Midbrain (tissue), 1 donor: ENCODE measurements around the gene SERPINE2.

Experiments
- DNase-seq: peaks from one replicate; lab custom pipeline; 2025; lab: John Stamatoyannopoulos, UW

The SERPINE2 gene, protein sequence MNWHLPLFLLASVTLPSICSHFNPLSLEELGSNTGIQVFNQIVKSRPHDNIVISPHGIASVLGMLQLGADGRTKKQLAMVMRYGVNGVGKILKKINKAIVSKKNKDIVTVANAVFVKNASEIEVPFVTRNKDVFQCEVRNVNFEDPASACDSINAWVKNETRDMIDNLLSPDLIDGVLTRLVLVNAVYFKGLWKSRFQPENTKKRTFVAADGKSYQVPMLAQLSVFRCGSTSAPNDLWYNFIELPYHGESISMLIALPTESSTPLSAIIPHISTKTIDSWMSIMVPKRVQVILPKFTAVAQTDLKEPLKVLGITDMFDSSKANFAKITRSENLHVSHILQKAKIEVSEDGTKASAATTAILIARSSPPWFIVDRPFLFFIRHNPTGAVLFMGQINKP

DNA sequence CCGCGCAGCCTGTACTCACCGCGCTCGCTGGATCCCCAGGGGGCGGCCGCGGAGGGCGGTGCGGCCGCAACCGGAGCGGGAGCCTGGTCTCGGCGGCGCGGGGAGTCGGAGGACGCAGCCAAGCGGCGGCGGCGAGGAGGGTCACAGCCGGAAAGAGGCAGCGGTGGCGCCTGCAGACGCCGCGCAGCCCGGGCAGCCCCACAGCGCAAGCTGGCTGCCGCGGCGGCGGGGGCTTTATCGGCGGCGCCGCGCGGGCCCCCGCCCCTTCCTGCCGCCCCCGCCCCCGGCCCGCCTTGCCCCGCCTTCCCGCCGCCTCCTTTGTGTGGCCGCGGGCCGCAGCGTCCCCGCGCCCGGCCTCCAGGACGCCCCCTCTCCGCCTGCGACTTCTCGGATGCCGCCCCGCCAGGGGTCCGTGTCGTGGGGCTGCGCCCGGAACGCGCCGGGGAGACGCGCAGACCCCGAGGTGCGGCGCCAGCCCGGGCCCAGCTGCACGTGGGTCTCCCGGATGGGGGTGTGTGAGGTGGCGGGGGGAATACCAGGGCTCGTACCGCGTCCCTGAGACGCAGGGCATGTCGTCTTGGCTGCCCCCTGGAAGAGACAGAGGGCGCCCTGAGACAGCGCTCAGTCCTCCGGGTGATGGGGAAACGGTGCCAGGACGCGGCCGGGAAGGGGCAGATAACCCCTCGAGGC is at the start of gene SERPINE2:
Gene SERPINE2 (minus strand): TSS at position 207 of the 690 bp plus-strand sequence. CDS start 37,386 bp downstream, outside the sequence.
- DNase-seq = peak; percentile 79

DNA sequence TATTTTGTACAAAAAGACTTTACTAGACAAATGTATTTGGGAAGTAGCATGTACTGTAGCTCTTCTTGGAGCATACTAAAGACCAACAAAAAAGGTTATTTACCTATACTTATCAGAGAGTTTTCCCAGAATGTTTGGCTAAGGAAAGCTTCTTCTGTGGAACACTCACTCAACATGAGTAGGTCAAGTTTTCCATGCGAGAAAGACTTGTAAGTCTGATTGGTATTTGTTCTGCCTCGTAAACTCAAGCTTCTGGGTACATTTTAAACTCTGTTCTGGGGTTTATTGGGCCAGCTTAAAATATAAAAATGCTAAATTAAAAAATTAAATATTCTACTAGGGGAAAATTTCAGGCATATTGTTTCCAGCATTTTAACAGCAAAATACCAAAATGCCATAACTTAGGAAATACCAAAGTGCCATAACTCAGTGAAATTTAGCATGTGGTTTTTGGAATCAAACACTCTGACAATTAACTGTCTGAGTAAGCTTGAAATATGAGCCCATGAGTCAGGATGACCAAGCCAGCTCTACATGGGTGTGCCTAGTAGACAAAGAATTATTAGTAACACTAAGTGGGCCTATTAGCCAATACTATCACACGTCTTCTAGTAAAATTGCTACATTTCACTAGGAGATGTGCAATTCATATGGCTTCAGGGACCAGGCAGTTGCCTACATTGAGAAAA is 47.3 kb upstream of the SERPINE2 start:
- no peak for DNase-seq

DNA sequence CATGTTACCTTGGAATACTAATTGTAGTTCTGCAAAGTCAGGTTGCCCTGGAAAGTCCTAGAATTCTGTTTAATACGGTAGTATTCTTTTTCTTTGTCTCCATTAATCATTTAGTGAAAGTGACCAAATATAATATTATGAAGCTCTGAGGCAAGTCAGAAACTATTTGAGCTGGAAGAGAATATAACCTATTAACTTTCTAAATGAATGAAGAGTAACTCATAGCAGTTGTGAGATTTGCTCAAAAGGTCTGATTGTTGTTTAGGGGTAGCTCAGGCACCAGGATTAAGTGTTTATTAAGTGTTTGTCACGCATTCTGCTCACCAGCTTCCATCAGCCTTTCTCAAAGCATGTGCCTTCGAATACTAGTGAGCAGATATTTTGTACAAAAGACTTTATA is 46.7 kb upstream of the SERPINE2 start:
- no peak for DNase-seq

DNA sequence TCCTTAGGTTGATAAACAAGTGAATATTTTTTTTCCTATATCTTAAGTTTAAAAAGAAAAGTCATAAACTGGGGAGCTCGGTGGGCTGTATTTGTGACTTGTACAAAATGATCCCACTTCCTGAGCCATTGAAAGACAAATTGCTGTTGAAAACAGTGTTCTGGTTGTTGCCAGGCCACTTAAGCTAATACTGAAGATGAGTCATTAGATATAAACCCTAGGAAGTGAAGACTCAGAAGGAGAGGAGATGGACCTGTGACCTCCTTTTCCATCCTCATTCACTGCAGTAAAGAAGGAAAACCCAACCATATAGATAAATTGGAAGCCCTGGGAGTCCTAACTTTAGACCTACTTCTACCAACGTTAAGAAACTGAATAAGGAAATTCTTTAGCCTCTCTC is 46.2 kb upstream of the SERPINE2 start:
- DNase-seq = no peak

DNA sequence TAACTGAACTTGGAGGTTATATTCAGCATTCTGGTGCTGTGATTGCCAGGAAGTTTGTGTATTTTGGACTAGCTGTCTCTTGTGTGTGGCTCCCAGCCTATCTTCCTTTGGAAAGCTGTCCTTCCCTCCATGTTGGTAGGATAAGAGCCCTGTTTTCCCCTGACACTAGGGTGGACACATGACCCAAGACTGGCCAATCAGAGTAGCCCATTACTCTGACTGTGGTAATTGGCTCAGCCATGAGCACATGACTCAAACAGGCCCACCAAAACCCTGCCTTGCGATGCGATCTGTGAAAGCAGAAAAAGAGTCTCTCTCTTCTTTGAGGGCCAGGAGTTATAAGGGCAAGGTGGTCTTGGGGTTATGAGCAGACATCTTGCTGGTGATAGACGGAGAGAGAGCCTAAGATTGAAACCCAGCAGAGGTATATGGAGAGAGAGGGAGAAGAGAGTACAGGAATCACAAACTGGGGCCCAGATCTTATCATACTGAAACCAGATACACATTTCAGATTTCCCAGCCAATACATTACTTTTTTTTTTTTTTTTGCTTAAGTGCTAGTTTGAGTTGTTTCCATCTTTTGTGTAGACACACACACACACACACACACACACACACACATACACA is 45.3 kb upstream of the SERPINE2 start:
- DNase-seq = no peak

DNA sequence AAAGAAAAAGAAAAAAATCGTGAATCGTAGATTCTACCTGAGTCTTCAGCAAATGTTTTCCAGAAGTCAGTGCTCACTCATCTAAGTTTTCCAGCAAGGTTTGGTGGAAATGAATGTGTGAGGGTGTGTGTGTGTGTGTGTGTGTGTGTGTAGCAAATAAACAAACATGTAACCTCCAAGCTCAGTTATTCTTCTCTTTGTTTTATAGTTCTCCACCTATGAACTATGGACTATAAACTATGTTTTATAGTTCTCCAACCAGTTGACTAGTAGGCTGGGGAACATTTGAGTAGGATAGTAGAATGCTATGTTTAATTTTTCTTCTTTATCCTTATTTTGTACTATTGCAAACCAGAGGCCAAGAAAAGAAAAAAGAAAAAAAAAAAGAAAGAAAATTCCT is 44.6 kb upstream of the SERPINE2 start:
- DNase-seq = no peak

DNA sequence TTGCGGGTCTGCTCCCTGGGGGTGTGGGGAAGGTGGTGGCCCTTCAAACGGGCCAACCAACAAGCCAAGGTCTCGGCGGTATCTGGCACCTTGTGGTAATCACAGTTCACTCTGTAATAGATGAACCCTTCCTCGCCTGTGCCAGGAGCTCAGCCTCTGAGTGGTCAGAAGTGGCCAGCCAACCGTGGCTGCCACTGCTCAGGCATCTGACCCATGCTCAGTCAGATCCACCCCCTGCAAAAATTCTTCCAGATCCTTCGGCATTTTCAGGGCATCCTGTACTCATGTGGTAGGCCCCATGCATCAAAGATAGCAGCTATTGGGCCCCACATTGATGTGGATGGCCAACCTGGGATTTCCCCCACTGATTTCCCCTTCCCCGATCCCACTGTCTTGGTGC is 39.6 kb upstream of the SERPINE2 start:
- no peak for DNase-seq

DNA sequence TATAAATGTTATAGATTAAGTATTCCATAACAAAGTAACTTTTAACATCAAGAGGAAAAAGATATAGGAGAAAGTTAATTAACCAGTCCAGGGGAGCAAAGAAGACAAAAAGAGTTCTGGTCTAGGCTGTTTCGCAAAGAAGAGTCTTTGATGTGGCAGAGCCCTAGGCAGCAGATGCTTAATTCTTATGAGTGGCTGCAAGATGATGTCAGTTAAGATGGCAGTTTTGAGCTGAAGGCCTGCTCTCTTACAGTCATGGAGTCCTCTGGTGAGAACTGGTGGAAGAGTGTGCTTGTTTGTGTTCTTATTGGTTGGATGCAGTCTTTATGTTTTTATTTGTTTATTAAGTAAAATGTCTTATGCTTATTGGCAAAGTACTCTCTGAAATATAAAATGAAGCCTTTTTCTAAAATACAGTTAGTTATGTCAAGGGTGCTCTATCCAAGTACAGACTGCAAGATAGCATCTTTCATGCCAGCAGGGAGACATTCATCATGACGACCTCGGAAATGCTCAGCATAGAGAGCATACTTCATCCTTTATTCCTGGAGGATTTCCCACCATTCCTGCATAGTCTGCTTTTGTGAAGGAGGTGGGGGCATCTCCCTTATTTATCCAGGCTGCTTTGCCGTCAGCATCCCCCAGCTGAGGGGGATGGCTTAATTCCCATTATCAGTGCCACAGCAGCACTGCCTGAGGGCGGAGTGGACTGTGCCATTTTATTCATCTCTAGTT is 38.9 kb upstream of the SERPINE2 start:
- no peak for DNase-seq

DNA sequence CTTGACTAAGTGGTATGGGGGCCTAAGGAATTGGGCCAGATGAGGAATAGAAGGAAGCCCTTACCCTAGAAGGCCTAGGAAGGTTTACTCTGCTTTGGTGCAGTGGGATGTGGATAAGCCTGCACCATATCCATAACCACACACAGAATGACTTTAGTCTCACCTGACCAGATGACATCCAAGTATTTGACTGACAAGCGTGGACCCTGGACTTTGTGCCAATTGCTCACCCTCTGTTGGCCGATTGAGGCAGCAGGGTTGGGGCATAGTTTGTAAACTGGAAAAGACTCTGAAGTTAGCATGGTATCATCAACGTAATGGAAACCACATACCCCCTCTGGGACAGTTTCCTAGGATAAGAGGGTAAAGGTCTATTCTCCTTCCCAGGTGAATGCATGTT is 36.5 kb upstream of the SERPINE2 start:
- DNase-seq = no peak

DNA sequence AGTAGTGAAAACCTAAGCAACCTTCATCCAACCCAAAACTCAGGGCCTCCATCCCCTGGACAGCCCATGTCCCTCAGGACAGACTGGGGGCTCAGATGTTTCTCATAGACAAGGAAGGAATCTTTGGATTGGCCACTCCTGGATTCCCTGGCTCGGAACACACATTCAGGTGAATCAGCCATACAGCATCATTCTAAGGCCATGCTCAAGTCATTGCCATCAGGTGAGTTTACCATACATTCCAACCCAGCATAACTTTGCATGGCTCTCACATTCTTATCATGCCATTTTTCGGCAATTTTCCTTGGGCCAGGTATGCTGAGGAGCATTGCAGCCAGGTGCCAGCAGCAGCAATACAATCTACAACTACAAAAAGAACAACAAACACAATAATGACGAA is 34.6 kb upstream of the SERPINE2 start:
- no peak for DNase-seq

DNA sequence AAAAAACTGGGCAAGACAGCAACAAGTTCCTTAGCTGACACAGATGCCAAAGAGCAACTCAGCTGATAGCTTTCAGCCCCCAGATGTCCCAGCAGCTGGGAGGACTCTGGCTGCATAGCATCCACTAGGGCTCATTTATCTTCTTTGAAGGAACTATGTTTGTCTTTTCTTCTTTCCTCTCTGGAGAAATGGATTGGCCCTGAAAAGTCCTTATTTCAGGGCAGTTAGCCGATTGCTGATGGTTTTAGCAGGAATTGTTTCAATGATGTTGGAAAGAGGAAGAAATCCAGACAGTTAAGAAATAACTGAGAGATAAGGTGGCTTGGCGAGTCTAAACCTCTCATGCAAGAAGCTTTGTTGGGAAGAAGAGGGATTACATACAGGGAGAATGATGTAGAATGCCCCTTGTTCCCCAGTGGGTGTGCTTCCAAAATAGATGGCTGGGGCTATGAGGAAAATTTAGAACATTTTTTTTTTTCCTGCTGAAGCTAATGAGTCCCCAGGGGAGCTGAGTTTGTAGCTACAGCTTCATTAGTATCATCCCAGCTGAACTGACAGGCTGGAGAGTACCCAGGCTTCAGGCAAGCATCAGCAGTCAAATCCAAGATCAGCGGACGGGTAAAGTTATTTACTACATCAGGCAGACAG is 33.6 kb upstream of the SERPINE2 start:
- no peak for DNase-seq

DNA sequence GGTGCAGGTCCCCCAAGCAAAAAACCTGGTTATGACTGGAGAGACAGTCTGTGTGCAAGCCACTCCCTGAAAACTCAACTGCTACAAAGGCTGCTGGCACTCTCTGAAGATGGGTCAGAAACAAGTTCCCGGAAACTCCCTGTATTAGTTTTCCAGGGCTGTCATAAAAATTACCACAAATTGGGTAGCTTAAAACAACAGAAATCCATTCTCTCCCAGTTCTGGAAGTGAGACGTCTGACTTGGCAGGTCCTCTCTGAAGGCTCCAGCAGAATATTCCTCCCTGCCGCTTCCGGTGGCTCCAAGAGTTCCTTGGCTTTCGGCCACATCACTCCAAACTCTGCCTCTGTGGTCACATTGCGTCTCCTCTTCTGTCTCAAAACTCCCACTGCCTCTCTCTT is 30.1 kb upstream of the SERPINE2 start:
- no peak for DNase-seq

DNA sequence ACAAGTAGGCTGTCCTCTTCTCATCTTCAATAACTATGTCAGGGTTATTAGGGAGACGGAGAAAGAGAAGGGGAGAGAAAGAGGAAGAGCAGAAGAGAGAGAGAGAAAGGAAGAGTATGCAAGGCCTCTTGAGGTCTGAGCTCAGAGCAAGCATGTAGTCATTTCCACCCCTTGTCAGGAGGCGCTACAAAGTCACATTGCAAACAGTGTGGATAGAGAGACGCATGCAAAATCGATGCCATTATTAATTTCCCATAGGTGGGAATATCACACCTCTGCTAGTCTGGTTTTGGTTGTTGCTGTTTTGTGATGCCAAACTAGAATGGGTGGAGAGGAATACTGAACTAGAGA is 24.2 kb upstream of the SERPINE2 start:
- DNase-seq = no peak

DNA sequence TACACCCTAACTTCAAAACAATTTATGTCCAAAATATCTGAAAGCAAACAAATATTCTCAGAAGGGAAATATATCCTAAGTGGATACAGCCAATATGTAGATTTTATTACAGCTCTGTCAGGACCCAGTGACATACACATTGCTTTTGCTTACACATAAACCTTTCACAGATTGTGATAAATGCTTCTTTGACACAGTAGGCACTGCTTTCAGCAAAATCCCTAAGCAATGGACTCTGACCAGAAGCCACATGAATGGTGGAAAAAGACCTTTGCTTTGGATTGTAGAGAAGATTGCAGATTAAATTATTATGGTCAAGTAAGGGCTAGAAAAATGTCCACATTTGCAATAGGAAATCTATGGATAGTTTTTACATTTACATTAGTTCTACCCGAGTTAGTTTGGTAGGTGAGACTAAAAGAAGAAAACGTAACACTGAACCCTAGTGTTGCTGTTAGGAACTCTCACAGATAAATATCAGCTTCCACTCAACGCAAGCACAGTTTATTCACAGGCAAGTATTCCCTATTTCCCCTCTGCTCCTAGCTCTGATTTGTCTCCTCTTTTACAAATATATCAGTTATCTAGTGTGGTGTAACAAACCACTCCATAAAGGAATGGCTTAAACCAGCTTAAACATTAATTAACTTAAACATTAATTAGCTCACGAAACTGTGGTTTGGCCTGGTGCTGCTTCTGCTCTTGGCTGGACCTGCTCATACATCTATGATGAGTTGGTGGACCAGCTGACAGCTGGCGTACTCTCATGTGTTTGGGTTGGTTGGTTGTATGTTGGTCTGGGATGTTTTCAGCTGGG is 23.6 kb upstream of the SERPINE2 start:
- DNase-seq = no peak

DNA sequence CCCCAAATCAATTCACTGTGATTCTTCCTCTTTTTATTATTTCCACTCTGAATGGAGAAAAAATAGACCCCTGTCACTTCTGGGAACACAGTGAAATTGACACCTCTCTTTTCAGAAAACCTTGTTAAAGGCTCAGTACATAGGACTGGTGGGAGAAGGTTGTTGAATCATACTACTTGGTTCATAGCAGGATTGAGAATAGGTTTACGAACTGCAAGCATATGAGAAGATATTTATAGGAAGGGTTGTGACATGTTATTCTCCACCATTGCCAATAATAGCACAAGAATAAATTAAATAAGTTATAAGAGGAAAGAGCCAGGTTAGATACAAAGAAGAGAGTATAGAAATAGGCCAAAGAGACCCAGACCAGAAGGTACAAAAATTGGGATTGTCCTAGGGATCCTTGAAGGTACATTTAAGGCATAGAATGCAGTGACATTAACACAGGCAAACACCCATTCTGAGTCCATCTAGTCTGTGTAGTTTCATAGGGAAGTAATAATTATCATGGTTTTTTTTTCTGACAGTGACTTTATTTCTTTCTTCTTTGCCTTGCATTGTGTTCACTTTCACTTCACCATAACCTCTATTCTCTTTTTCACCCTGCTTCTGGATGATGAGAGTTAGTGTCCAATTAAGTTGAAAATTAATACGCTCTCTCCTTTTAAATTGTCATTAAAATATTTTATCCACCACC is 21.8 kb upstream of the SERPINE2 start:
- no peak for DNase-seq

DNA sequence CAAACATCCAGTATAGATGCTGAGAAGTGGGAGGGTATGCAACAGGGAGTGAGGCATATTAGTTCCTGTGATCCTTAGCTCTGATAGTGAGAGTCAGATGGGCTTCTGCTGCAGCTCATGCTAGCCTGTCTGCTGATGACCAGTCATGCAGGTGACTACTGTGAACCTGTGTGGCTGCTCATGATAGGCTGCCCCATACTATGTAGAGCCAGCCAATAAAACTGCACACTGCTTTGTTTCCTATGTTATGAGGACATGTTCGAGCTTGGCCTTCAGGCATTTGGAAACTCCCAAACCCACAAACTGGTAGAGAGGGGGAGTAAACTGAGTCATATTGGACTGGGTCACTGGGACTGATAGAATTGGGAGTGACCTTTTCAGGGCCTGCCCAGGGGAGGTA is 20.1 kb upstream of the SERPINE2 start:
- DNase-seq = no peak

DNA sequence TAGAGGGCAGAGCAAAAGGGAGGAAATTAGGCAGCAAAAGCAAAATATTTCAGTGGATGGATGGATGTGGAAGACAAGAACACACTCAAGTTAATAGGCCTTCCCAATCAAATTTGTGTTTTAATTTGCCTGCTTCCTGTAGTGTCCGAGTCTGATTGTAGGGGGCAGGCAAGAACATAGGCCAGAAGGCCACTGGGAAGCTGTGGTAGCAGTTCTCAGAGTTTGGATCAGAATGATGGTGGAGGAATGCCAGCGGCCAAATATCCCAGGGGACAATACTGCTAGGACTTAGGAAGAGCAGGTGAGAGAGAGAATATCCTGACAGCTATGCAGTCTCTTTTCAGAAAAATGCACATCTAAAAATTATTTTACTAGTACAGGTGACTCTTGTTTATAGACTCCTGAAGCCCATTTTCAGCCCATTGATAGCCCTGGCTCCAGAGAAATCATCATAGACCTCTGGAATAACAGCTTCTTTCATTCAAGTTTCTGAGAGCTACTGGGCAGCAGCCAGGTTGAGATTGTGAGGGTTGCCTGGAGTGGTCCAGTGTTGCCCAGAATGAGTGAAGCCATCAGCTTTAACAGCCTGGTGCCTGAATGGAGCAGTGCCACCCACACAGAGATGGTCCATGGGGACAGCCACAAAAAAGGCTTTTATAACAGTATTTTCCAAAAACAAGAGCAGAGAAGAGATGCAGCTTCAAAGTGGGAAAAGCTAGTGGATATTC is 19.1 kb upstream of the SERPINE2 start:
- DNase-seq = peak; percentile 42

DNA sequence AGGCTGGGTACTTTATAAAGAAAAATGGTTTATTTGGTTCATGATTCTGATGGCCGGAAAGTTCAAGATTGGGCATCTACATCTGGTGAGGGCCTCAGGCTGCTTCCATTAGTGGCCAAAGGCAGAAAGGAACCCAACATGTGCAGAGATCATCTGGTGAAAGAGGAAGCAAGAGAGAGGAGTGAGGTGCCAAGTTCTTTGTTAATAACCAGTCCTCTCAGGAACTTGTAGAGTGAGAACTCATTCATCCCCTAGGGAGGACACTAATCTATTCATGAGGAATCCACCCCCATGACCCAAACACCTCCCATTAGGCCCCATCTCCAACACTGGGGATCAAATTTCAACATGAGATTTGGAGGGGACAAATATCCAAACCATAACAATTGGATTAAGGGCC is 17.8 kb upstream of the SERPINE2 start:
- no peak for DNase-seq

DNA sequence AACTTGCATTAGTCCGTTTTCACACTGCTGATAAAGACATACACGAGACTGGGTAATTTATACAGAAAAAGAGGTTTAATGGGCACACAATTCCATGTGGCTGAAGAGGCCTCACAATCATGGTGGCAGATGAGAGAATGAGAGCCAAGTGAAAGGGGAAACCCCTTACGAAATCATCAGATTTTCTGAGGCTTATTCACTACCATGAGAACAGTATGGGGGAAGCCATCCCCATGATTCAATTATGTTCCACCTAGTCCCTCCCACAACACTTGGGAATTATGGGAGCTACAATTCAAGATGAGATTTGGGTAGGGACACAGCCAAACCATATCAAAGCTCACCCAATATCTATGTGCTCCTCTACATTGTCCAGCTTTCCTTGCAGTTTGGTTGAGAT is 16.0 kb upstream of the SERPINE2 start:
- no peak for DNase-seq
